HL-60 (cell line): ENCODE data around the gene ZNRF1.

Experiments
- POLR2AphosphoS5 ChIP-seq: IDR thresholded peaks from 2 replicates; pipeline ENCODE4 v1.6.1; 2012; ENCODE audit warnings: low read depth
- REST ChIP-seq: IDR thresholded peaks from 2 replicates; pipeline ENCODE4 v1.6.1; 2012; ENCODE audit warnings: low read depth; ENCODE audit not compliant: insufficient replicate concordance
- TF ChIP-seq, protein P1 (sequence below): IDR thresholded peaks from one replicate; pipeline ENCODE4 v1.5.1; 2011; ENCODE audit warnings: low read length, control low read depth, inconsistent platforms; ENCODE audit not compliant: insufficient read depth

DNA sequence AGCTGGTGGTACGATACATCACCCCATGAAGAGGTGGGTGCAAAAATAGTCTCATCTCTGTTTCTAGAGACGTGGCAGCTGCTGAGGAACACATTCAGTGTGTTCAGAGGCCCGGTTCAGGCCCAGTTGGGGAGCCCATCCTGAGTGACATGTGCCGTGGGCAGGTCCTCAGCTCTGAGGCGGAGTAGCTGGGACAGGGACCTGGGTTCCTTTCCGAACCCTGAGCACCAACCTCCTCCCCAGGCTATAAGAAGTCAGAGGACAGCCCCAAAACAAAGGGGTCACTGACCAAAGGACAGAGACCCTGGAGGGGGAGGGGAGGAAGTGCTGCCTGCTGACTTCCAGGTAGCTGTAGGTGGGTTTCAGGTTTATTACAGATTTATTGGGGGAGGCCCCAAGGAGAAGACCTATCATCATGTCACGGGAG, 112.7 kb downstream of the ZNRF1 start:
- no peak for TF ChIP-seq REST
- TF ChIP-seq, protein P1, sequence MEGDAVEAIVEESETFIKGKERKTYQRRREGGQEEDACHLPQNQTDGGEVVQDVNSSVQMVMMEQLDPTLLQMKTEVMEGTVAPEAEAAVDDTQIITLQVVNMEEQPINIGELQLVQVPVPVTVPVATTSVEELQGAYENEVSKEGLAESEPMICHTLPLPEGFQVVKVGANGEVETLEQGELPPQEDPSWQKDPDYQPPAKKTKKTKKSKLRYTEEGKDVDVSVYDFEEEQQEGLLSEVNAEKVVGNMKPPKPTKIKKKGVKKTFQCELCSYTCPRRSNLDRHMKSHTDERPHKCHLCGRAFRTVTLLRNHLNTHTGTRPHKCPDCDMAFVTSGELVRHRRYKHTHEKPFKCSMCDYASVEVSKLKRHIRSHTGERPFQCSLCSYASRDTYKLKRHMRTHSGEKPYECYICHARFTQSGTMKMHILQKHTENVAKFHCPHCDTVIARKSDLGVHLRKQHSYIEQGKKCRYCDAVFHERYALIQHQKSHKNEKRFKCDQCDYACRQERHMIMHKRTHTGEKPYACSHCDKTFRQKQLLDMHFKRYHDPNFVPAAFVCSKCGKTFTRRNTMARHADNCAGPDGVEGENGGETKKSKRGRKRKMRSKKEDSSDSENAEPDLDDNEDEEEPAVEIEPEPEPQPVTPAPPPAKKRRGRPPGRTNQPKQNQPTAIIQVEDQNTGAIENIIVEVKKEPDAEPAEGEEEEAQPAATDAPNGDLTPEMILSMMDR, result no peak
- no peak; the same call in 1 of the 2 replicates for TF ChIP-seq POLR2AphosphoS5
